Activated CD4-positive, alpha-beta T cell treated with anti-CD3 and anti-CD28 coated beads, Interleukin-2, amount 50 U/mL, for 24 hours (primary cell): Measurements from ENCODE around the gene ARL15.
"Not testable (repeated sequence)": the region's sequence is repeated elsewhere in the genome, so short reads cannot be mapped to it uniquely, and the experiment has no call there.

Experiments
- DNase-seq, 2 donors: peaks; one replicate each; pipeline ENCODE4 v3.0.0-alpha.2; 2020; ENCODE audit warnings: low read depth in 1 of 2, low spot score in 1 of 2

ARL15 gene

DNA sequence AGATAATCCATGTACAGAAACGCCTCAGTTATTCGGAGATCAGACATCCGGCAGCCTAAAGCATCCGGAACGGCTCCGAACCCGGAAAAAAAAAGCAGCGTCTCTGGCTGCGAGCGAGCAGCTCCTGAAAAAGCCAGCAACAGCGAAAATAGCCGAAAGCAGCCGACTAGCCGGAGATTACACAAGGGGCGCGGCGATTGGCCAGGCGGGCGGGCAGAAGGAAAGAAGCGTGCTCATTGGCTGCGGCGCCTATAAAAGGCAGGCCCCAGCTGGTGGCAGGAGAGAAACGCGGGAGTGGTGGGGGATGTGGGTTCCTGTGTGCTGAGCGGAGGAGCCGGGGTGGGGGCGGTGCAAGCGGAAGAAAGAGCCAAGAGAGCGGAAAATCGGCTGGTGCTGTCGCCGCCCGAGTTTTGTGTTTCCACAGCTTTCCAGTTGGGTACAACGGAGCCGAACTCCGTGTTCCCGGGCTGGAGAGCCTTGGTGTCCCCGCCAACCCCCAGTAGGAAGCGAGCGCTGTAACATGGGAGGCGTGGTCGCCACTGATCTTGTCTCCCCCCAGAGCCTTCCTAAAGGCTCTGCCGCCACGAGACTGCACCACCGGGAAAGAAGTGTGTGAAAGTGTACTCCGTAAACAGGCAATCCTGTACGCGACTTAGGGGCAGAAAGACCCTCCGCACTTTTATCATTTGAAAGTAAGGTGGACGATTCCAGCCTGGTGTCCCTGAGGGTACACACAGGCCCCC, at the start of gene ARL15:
Gene ARL15 (minus strand): TSS at position 141 of the 743 bp plus-strand sequence.
- peak; percentile 91 to 97 for DNase-seq

DNA sequence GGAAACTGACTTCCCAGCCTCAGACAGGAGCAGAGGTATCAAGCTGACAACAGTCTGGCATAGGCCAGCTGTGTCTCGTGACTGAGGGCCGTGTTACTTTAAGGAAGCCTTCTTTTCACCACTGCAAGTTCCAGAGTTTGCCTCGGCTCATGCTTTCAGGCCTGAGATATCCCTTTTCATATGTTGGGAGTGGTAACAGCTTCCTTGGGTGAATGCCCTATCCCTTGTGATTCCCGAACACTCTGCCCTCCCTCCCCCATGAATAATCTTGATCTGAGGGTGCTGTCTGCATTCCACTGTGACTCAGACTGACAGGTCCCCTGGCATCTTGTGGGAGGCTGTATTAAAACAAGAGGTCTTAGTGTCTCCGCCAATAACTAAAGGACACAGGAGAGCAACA, 49.7 kb upstream of the ARL15 start:
- no peak for DNase-seq

DNA sequence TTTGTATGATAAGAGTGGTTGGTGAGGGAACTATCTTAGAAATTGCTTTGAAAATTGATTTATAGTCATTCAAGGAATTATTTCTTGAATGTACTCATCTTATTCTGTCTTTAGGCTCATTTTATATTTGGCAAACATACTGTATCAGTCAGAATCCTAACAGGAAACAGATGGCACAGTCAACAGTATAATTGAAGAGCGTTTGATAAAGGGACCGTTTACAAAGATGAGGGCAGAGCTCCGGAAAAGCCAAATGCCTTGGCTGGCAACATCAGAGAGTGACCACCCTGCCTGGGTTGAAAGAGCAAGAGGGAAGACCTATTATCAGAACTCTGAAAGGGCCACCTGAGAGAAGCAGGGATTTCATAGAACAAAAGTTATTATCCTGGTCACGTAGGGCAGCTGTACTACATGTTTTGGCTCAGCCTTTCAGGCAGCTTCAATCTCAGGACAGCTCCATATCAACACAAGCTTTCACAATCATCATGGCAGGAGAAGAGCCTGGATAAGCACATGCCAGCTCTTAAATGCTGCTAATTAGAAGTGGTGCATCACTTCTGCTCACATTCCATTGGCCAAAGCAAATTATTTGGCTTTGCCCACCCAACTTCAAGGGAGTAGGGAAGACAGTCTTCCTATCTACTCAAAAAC, 47.2 kb upstream of the ARL15 start:
- DNase-seq: no peak

DNA sequence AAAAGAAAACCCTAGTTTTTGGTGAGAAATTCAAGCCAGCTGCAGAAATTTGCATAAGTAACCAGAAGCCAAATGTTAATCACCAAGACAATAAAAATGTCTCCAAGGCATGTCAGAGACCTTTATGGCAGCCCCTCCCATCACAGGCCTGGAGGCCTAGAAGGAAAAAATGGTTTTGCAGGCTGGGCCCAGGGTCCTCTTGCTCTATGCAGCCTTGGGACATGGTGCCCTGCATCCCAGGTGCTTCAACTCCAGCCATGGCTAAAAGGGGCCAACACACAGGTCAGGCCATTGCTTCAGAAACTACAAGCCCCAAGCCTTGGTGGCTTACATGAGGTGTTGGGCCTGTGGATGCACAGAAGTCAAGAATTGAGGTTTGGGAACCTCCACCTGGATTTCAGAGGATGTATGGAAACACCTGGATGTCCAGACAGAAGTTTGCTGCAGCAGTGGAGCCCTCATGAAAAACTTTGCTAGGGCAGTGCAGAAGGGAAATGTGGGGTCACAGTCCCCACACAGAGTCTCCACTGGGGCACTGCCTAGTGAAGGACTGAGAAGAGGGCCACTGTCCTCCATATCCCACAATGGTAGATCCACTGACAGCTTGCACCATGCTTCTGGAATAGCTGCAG, 43.7 kb upstream of the ARL15 start:
- not testable (repeated sequence) for DNase-seq

DNA sequence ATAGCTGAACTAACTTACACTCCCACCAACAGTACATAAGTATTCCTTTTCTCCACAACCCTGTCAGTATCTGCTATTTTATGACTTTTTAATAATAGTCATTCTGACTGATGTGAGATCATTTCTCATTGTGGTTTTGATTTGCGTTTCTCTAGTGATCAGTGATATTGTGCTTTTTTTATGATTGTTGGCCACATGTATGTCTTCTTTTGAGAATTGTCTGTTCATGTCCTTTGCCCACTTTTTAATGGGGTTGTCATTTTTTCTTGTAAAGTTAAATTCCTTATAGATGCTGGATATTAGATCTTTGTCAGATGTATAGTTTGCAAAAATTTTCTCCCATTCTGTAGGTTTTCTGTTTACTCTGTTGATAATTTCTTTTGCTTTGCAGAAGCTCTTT, 42.2 kb upstream of the ARL15 start:
- DNase-seq: not testable (repeated sequence)

DNA sequence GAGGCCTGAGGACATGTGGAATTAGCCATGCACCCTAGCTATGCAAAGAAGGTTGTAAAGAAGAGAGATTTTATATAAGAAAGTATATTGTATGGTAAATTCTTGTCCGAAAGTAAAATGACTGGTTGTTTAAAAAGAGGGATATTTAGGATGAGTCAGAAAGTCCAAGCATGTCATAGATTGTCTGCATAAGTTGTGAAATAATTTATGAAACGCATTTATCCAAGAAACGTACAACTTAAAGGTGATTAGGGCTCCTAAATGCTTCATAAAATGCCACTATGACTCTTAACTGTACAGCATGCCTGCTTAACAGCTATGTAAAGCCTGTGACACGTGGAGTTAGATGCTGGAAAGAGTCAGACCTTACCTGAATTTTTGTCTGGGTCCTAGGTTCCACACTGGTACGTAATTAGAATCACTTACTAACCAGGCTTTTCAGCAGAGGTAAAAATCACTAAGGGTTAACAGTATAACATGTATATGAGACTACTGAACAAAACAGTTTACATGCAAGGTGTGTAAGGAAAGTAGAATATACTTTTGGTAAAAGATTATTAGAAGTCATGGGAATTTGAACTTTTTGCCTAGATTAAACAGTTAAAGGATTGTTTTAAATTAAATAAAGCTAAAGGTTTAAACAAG, 37.0 kb upstream of the ARL15 start:
- no peak for DNase-seq

DNA sequence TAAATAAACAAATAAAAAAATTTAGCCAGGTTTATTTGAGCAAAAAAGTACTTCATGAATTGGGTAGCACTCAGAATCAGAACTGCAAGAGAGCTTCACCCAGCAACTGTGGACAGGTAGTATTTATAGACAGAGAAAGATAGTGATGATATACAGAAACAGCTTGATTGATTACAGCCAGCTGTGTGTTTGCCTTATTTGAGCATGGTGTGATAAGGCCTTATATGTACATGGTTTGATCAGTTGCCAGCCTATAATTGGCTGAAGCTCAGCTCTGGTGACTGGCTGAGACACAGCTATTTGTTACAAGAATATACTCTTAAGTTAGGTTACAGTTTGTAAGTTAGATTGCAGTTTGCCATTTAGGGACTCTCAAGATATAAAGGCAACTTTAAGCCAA, 34.3 kb upstream of the ARL15 start:
- DNase-seq: no peak

DNA sequence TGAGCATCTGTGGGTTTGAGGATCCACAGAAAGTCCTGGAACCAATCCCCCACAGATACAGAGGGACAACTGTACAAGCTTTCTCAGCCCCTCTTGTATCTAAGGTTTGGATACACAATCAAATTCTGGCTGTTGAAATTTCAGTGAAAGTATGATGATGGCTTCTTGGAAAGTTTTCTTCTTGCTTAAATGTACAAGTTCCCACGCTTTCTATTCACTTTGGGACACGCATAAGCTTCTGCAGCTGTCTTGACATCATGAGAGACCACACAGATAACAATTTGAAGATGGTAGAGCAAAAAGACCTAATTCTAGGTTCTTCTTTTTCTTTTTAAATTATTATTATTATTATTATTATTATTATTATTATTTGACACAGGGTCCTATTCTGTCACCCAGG, 31.6 kb upstream of the ARL15 start:
- no peak for DNase-seq

DNA sequence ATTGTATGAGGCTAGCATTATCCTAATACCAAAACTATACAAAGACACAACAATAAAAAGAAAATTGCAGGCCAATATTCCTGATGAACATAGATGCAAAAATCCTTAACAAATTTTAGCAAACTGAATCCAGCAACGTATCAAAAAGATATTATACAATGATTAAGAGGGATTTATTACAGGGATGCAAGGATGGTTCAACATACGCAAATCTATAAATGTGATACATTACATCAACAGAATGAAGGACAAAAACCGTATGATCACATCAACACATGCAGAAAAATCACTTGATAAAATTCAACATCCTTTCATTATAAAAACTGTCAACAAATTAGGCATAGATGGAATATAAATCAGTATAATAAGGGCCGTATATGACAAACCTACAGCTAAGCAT, 27.1 kb upstream of the ARL15 start:
- DNase-seq: no peak

DNA sequence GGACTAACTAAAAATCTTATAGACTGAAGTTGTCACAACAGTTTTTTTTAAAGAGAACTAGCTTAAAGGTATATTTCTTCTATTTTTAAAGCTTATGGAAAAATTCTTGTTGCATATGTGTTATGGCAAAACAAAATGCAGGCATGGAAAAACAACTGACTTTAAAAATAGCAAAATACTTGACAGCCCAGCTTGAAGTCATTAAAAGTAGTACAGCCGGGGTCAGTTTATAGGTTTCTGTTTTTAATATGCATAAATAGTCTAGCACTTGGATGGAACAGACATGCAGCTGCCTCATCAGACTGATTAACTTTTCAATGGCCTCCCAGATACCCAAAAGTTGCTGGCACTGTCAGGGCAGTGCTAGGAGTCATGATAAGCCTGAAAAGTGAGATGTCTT, 22.3 kb upstream of the ARL15 start:
- DNase-seq: no peak

DNA sequence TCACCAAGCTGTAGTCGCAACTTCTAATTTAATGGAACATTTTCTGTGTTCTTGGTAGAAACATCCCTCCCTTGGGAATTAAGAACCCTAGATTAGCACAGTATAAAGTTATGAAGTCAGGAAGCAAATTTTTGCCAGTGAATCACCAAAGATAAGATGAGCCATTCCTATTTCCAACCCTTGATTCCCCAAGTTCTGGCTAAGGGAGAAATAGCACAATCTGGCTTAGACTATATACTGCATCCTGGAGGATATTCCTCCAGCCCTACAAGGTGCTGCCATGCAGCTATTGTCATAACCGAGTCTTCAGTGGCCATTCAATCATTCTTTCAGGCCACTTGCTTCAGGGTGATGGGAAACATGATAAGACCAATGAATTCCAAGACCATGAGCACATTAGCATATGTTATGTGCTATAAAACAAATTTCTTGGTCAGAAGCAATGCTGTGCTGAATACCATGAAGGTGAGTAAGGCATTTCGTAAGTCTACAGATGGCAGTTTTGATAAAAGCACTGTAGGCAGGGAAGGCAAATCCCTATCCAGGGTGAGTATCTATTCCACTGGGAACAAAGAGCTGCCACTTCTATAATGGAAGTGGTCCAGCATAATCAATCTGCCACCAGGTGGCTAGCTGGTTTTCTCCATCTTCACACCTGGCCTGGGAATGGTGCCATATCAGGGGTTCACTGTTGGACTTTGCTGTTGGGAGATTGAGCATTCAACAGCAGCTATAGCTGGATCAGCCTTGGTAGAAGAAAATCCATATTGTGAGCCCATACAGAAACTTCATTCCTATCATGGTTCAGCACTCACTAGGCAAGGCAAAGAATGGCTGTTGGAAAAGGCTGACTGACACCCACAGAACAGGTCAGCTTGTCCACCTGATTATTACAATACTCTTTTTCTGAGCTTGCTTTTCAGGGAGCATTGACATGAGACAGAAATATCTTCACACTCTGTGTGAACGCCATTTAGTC, 19.6 kb upstream of the ARL15 start:
- no peak for DNase-seq

DNA sequence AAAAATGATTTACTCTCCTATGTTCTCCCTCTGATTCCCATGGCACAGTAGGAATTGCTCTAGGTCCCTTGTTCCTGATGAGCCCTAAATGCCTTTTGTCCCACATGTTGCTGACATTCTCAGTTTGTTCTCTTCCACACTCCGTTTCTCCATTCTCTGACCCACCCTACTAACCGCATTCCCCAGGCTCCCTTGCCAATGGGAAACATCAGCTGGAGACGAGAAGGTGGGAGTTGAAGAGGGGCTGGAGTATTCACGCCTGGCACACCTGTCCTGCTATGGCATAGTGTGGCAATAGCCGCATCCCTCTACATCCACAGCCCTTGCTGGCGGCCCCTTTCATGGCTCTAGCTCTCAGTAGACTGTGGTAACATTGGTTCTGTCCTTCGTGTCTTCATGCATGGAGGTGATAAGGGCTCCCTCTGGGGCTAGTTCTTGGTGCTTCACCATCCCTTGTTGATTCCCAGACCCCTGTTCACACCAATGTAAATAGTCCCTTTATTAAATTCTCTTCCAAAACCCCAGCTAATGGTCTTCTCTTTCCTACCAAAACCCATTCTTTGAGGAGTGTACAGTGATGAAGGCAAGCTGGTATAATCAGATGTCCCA, 16.4 kb upstream of the ARL15 start:
- no peak for DNase-seq

DNA sequence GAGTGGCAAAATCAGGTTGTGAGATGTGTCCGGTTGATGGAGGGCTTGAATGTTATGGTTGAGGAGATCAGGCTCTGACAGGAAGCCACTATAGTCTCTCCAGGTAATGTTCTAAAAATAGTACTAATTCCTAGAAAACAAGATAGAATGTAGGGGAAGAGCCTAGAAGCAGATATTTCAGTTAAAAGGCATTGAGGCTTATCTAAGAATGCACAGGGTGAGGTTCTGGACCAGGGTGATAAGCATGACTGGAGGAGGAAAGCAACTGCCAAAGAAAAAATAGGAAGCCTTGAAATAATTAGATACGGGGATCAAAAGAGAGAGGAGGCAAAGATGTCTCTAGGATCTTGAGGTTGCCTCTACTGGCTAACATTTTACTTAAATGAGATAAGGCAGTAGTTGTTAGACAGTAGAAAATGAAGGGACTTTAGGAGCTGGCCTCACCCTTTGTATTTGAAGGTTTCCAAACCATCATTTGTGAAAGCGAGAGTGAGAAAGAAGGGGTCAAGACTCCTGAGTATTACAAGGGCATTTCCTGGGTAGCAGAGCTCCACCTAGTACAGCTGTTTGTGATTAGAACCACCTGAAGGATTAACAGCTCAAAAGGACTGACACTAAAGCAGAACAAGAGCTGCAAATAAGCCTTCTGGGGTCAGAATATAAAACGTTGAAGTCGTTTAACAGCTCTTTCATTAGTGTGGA, 15.4 kb upstream of the ARL15 start:
- no peak for DNase-seq

DNA sequence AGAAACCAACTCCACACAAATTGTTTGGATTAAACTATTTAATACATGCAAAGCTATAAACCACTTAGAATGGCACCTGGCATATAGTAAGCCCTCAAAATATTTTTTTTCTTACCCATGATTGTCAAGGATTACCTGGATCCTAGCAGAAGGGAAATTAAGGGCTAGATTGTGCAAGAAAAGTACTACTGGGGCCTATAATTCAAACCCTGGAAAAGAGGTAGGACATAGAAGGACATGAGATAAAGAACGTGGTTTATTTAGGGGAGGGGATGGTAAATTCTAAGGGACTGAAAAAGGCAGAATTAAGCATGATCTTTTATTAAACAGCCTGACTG, 14.9 kb upstream of the ARL15 start:
- no peak for DNase-seq

DNA sequence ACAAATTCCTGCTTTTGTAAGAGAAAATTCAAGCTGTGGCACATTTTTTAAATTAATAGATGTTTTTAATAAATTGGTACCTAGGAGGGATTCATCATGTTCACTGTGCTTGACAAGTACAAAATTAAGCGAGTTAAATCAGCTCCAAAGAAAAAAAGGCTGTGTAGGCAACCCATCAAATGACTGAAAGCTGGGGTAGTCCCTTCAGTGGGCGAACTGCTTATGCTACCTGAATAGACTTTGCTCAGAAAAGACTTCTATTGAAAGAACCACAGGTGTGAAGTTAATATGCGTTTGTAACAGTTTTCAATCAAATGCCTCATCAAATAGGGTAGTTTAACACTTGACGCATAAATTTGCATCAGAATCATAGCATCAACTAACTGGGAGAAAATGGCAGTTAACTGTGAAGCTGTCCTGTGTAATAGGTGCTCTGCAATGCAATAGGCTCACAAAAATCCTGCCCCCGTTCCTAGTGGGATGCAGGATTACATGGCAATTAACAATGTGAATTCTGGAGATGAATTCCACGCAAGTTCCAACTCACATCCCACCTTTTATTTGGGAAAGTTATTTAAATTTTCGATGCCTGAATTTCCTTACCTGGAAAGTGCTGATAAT, 14.4 kb upstream of the ARL15 start:
- no peak for DNase-seq

DNA sequence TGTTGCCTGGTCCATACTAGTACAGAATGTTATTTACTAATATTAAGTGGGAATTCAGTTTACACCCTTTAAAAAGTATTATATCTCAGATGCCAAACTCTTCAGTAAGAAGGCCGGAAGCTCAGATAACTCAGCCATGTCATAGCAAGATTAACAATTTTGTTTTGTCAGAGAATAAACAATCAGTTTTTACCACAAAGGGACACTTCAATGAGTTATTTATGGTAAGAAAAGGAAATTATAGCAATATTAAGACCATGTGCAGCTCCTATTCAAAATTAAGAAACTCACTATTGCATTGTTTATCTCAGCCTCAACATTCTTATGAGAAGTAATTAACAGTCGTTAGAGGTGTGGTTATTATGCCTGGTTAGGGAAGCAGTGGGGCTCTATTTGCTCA, 13.1 kb upstream of the ARL15 start:
- DNase-seq: no peak

DNA sequence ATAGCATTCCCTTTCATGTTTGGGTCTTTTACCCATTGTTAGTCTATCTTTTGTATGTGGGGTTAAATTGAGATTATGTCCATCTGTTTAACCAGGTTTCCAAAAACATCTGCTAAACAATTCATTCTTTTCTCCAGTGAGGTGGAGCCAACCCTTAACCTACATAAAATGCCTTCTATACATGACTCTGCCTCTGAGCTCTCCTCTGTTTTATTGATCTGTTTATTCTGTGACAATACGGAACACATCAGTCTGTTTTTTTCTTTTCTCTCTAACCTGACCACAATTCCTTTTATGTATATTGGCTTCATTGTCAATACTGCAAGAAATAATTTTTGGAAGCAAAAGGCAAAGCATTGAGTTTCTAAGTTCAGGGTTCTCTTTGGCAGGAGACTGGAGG, 9.9 kb upstream of the ARL15 start:
- DNase-seq: no peak

DNA sequence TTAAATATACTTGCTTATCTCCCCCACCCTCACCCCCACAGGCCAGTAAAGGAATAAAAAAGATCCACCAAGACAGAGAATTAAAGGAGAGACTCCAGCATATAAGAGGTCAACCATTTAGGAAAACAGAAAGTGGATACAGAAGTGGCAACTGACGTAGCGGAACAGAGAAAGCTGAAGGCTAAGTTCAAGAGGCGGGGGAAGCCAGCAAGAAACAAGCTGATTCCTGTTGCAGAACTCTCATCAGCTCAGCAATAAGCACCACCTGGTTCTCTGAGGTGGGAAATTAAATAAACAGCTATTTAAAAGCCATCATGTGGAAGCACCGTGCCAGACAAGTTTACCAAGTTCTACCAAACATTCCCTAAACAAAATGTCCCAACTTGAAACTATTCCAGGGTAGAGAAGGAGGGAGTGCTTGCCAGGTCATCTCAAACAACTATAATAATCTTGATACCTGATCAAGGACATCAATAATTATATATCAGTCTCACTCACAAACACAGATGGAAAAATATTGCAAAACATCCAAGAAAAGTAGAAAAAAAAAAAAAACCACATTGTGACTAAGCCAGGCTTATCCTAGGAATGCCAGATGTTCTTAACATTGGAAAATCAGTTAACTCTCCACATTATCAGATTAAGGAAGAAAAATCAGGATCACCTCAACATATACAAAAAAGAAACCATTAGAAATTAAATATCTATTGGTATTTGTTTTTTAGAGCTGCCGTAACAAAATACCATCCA, 7.3 kb upstream of the ARL15 start:
- DNase-seq: no peak
